Erythroblast (primary cell): ENCODE results near the gene PYGB.

Source experiments
- GATA1 ChIP-seq: IDR thresholded peaks from 2 replicates; pipeline ENCODE4 v1.6.1; 2011; ENCODE audit warnings: low read depth, mild to moderate bottlenecking, control low read depth, low read length, moderate library complexity
- POLR2A ChIP-seq: IDR thresholded peaks from 2 replicates; pipeline ENCODE4 v1.6.1; 2011; ENCODE audit warnings: mild to moderate bottlenecking, low read length

- no peak for TF ChIP-seq POLR2A
- no peak for TF ChIP-seq GATA1
These were observed 48.5 kb downstream of the PYGB start for GRCh38 chr20:25296094-25297093.
